IMR-90 (cell line): Measurements from ENCODE around the gene AGK. TPM values are rescaled to one million over a fixed set of nuclear protein-coding genes. Genes with fewer than 3 reads are reported as not detected.

Experiments
- ATAC-seq: fragments of 200-7000 bp; cut with Tn5 transposase; 2 replicates; pipeline ENCODE4 v1.9.1; 2020; ENCODE audit warnings: low read depth, mild to moderate bottlenecking, moderate library complexity
- BruUV-seq: library from RNA; stranded (reverse); fragments of 400-500 nt; replicated peaks from 2 replicates; lab custom pipeline; 2021; lab: Mats Ljungman, UMichigan
- CTCF ChIA-PET: fragments of 300-600 bp; formaldehyde crosslinking; extraction: SDS; loops from one replicate; lab custom pipeline; 2021; ENCODE audit warnings: antibody characterized with exemption; lab: Yijun Ruan, JAX
- POLR2A ChIA-PET: fragments of 300-600 bp; sonication (Branson Sonifier 250); formaldehyde crosslinking; loops from one replicate; lab custom pipeline; 2022; ENCODE audit warnings: antibody characterized with exemption; ENCODE audit not compliant: unreplicated experiment; lab: Charles Lee
- DNase-seq: peaks from one replicate; pipeline ENCODE4 v3.0.0; 2013
- H2AFZ ChIP-seq: replicated peaks from 2 replicates; pipeline ENCODE3; 2013; ENCODE audit warnings: low read length, mild to moderate bottlenecking; ENCODE audit not compliant: poor library complexity
- H2AK5ac ChIP-seq: 2 replicates; pipeline ENCODE4 v1.6.1; 2013; ENCODE audit warnings: low read depth, low read length, inconsistent platforms
- H2AK9ac ChIP-seq: replicated peaks from 2 replicates; pipeline ENCODE3; 2013; ENCODE audit warnings: mild to moderate bottlenecking, low read depth, low read length, moderate library complexity; ENCODE audit not compliant: poor library complexity
- H2BK120ac ChIP-seq: 2 replicates; pipeline ENCODE4 v1.6.1; 2013; ENCODE audit warnings: low read depth, low read length, inconsistent platforms
- H2BK15ac ChIP-seq: 3 replicates; pipeline ENCODE4 v1.6.1; 2013; ENCODE audit warnings: low read depth, low read length, inconsistent platforms
- H2BK20ac ChIP-seq: 2 replicates; pipeline ENCODE4 v1.6.1; 2013; ENCODE audit warnings: low read depth, mild to moderate bottlenecking, inconsistent platforms, low read length, moderate library complexity
- H2BK5ac ChIP-seq: 2 replicates; pipeline ENCODE4 v1.6.1; 2013; ENCODE audit warnings: mild to moderate bottlenecking, low read depth, low read length, inconsistent platforms; ENCODE audit not compliant: poor library complexity, severe bottlenecking
- H3K14ac ChIP-seq: replicated peaks from 2 replicates; pipeline ENCODE4 v1.6.1; 2013; ENCODE audit warnings: low read depth, low read length, inconsistent platforms
- H3K18ac ChIP-seq: 2 replicates; pipeline ENCODE4 v1.6.1; 2013; ENCODE audit warnings: low read depth, low read length, control low read depth
- H3K23ac ChIP-seq: 2 replicates; pipeline ENCODE4 v1.6.1; 2013; ENCODE audit warnings: low read depth, low read length, inconsistent platforms
- H3K27ac ChIP-seq: 2 replicates; pipeline ENCODE4 v1.5.1; 2013; ENCODE audit warnings: mild to moderate bottlenecking, control low read depth, low read length; ENCODE audit not compliant: insufficient read depth
- H3K27me3 ChIP-seq: 2 replicates; pipeline ENCODE4 v1.6.1; 2013; ENCODE audit warnings: low read length; ENCODE audit not compliant: control insufficient read depth, insufficient read depth
- H3K36me3 ChIP-seq: 2 replicates; pipeline ENCODE4 v1.6.1; 2013; ENCODE audit warnings: low read length, mixed read lengths; ENCODE audit not compliant: control insufficient read depth, insufficient read depth
- H3K4ac ChIP-seq: 2 replicates; pipeline ENCODE4 v1.6.1; 2013; ENCODE audit warnings: low read depth, low read length, inconsistent platforms
- H3K4me1 ChIP-seq: 2 replicates; pipeline ENCODE4 v1.6.1; 2013; ENCODE audit warnings: low read length, mixed read lengths; ENCODE audit not compliant: control insufficient read depth, insufficient read depth
- H3K4me2 ChIP-seq: 2 replicates; pipeline ENCODE4 v1.6.1; 2013; ENCODE audit warnings: low read depth, mild to moderate bottlenecking, control low read depth, low read length, moderate library complexity
- H3K4me3 ChIP-seq: 2 replicates; pipeline ENCODE4 v1.5.1; 2013; ENCODE audit warnings: low read depth, mild to moderate bottlenecking, control low read depth, low read length, moderate library complexity; ENCODE audit not compliant: insufficient read depth
- H3K56ac ChIP-seq: 2 replicates; pipeline ENCODE4 v1.6.1; 2013; ENCODE audit warnings: low read length, inconsistent platforms; ENCODE audit not compliant: insufficient read depth; ENCODE audit errors: extremely low read depth
- H3K79me1 ChIP-seq, 2 experiments: 2 replicates each; pipeline ENCODE4 v1.6.1; 2013; ENCODE audit warnings: low read length in 2 of 2, inconsistent platforms in 1 of 2, low read depth in 1 of 2
- H3K9ac ChIP-seq: 2 replicates; pipeline ENCODE4 v1.6.1; 2013; ENCODE audit warnings: low read depth, low read length, control low read depth
- H3K9me1 ChIP-seq: 2 replicates; pipeline ENCODE4 v1.6.1; 2013; ENCODE audit warnings: low read length, inconsistent platforms; ENCODE audit not compliant: insufficient read depth
- H3K9me3 ChIP-seq: 2 replicates; pipeline ENCODE4 v1.6.1; 2013; ENCODE audit warnings: low read length; ENCODE audit not compliant: control insufficient read depth, insufficient read depth
- H4K20me1 ChIP-seq: 2 replicates; pipeline ENCODE4 v1.6.1; 2013; ENCODE audit warnings: low read length, inconsistent platforms; ENCODE audit not compliant: insufficient read depth
- H4K5ac ChIP-seq: 2 replicates; pipeline ENCODE4 v1.6.1; 2013; ENCODE audit warnings: mild to moderate bottlenecking, low read depth, low read length, control low read depth
- H4K8ac ChIP-seq, 2 experiments: 2 replicates each; pipeline ENCODE4 v1.6.1; 2013; ENCODE audit warnings: low read depth in 2 of 2, low read length in 2 of 2, control low read depth in 1 of 2, inconsistent platforms in 1 of 2
- H4K91ac ChIP-seq: 2 replicates; pipeline ENCODE4 v1.6.1; 2013; ENCODE audit warnings: low read depth, low read length, inconsistent platforms; ENCODE audit not compliant: insufficient read depth
- CEBPB ChIP-seq: IDR thresholded peaks from 2 replicates; pipeline ENCODE4 v1.6.1; 2012; ENCODE audit warnings: low read depth, low read length, improper control_type of control experiment
- CHD1 ChIP-seq: IDR thresholded peaks from 2 replicates; pipeline ENCODE4 v1.6.1; 2012; ENCODE audit warnings: low read depth, low read length, improper control_type of control experiment
- MAFK ChIP-seq: IDR thresholded peaks from 2 replicates; pipeline ENCODE4 v1.6.1; 2012; ENCODE audit warnings: low read depth, low read length, improper control_type of control experiment
- MAZ ChIP-seq: IDR thresholded peaks from 2 replicates; pipeline ENCODE4 v1.6.1; 2012; ENCODE audit warnings: low read depth, mild to moderate bottlenecking, low read length, improper control_type of control experiment, moderate library complexity, borderline replicate concordance
- RCOR1 ChIP-seq: IDR thresholded peaks from 2 replicates; pipeline ENCODE4 v1.6.1; 2012; ENCODE audit warnings: mild to moderate bottlenecking, low read length, improper control_type of control experiment; ENCODE audit not compliant: insufficient replicate concordance
- WGBS, 2 experiments: methylation state at CpG; one replicate each; pipeline versions ENCODE4 v1.1.5 to v1.1.7; 2013; ENCODE audit warnings: missing lambda C conversion rate in 2 of 2; ENCODE audit not compliant: insufficient read length in 1 of 2; ENCODE audit errors: extremely low coverage in 2 of 2; 5-methylcytosine and 5-hydroxymethylcytosine counted together
- dilution Hi-C: fragments of 300-500 bp; cut with HindIII; formaldehyde crosslinking; loops from one replicate; pipeline ENCODE4 v1.14.3; 2018; ENCODE audit warnings: low sequenced_read_pairs; ENCODE audit not compliant: unreplicated experiment
- in situ Hi-C: fragments of 300-500 bp; cut with MboI; formaldehyde crosslinking; loops from 3 replicates; pipeline ENCODE4 v1.14.3; 2019; ENCODE audit warnings: low sequenced_read_pairs, inconsistent platforms, mixed read lengths
- intact Hi-C: fragments of 100-400 bp; cut with micrococcal nuclease; formaldehyde crosslinking; loops from 2 replicates; pipeline ENCODE4 v1.10.0; 2022
- polyA plus RNA-seq, 3 experiments: library from polyadenylated mRNA; depleted of rRNA; stranded (reverse); fragments of >200 nt; gene quantifications; 2 replicates each; pipeline ENCODE4 v1.2.3, GENCODE V29; 2012; ENCODE audit warnings: low replicate concordance in 1 of 3
- total RNA-seq: library from RNA; depleted of rRNA; stranded (reverse); fragments of >200 nt; gene quantifications from 2 replicates; pipeline ENCODE4 v1.2.3, GENCODE V29; 2012
- TF ChIP-seq, protein P1 (sequence below): fragments of 150-350 bp; IDR thresholded peaks from 2 replicates; pipeline ENCODE4 v1.6.1; 2017; ENCODE audit warnings: mild to moderate bottlenecking, antibody characterized with exemption, low read length, low read depth

The AGK gene
- total and polyA plus RNA-seq, 2 of the 4 experiments (the other 2 are of a cell fraction), result 35.5 to 37.3 TPM

GRCh38 chr7:141648276-141649114 is 97.3 kb downstream of the AGK start (continued):
- TF ChIP-seq, protein P1, sequence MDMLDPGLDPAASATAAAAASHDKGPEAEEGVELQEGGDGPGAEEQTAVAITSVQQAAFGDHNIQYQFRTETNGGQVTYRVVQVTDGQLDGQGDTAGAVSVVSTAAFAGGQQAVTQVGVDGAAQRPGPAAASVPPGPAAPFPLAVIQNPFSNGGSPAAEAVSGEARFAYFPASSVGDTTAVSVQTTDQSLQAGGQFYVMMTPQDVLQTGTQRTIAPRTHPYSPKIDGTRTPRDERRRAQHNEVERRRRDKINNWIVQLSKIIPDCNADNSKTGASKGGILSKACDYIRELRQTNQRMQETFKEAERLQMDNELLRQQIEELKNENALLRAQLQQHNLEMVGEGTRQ, result no peak

GRCh38 chr7:141649137-141649864 is 98.1 kb downstream of the AGK start:
- no peak overlapping the region for H3K4ac ChIP-seq
- no peak overlapping the region for H2AK9ac ChIP-seq
- in situ Hi-C loops (no loop called here), dilution Hi-C loops (no loop called here), intact Hi-C loops (no loop called here)
- no peak overlapping the region for H3K4me3 ChIP-seq
- ATAC-seq (no peak), DNase-seq (no peak)
- H4K20me1 ChIP-seq, result no peaks in the 10 kb centered on the region
- TF ChIP-seq MAZ, result no peak
- TF ChIP-seq CEBPB, result no peak
- TF ChIP-seq MAFK, result no peak
- TF ChIP-seq CHD1, result no peak
- TF ChIP-seq RCOR1, result no peak
- H3K56ac ChIP-seq, result no peak overlapping the region
- H3K18ac ChIP-seq, result no peak overlapping the region
- no peak overlapping the region for H3K14ac ChIP-seq
- no peak overlapping the region for H2AK5ac ChIP-seq
- H3K9me3 ChIP-seq, result no peaks in the 10 kb centered on the region
- no peak overlapping the region for H2BK120ac ChIP-seq
- ChIA-PET CTCF (interaction anchor here (0.6 to 2.0 kb wide), 18 partner anchors 9 to 901 kb away, joined by 3 to 16 read pairs (median 4); partner anchors contain the start of gene MRPS33), POLR2A (interaction anchor here (0.6 to 0.7 kb wide), 4 partner anchors 11 to 865 kb away, joined by 3 to 7 read pairs (median 3); no protein-coding TSS in a partner anchor)
- no peaks in the 10 kb centered on the region for H3K9me1 ChIP-seq
- H2AFZ ChIP-seq, result no peak overlapping the region
- no peak overlapping the region for H3K4me2 ChIP-seq
- no peaks in the 10 kb centered on the region for H3K79me1 ChIP-seq
- H4K8ac ChIP-seq, result no peak overlapping the region
- peaks cover 11% of the 10 kb centered on the region for H3K36me3 ChIP-seq
- H3K9ac ChIP-seq, result no peak overlapping the region
- no peak overlapping the region for H2BK15ac ChIP-seq
- no peak overlapping the region for H4K5ac ChIP-seq
- no peak overlapping the region for H2BK20ac ChIP-seq
- no peak overlapping the region for H2BK5ac ChIP-seq
- no peak overlapping the region for H3K23ac ChIP-seq
- no peaks in the 10 kb centered on the region for H3K4me1 ChIP-seq
- WGBS, 2 experiments, result no CpG with 5 or more reads among the region's 8 CpGs
- H3K27ac ChIP-seq, result no peak overlapping the region
- no peaks in the 10 kb centered on the region for H3K27me3 ChIP-seq
- no TSS peak for BruUV-seq
- no peak overlapping the region for H4K91ac ChIP-seq
